HG03457 (cell line): ENCODE measurements around the gene SHLD1.

Experiments used
- ATAC-seq: cut with Tn5 transposase; IDR thresholded peaks from one replicate; pipeline ENCODE4 v1.9.1; 2021; ENCODE audit warnings: moderate number of reproducible peaks; ENCODE audit not compliant: unreplicated experiment

Gene SHLD1

GRCh38 chr20:5843054-5843592 lies 92.9 kb downstream of the SHLD1 start:
- ATAC-seq: peak; percentile 56

GRCh38 chr20:5844063-5844681 lies 94.0 kb downstream of the SHLD1 start:
- peak; percentile 74 for ATAC-seq

DNA sequence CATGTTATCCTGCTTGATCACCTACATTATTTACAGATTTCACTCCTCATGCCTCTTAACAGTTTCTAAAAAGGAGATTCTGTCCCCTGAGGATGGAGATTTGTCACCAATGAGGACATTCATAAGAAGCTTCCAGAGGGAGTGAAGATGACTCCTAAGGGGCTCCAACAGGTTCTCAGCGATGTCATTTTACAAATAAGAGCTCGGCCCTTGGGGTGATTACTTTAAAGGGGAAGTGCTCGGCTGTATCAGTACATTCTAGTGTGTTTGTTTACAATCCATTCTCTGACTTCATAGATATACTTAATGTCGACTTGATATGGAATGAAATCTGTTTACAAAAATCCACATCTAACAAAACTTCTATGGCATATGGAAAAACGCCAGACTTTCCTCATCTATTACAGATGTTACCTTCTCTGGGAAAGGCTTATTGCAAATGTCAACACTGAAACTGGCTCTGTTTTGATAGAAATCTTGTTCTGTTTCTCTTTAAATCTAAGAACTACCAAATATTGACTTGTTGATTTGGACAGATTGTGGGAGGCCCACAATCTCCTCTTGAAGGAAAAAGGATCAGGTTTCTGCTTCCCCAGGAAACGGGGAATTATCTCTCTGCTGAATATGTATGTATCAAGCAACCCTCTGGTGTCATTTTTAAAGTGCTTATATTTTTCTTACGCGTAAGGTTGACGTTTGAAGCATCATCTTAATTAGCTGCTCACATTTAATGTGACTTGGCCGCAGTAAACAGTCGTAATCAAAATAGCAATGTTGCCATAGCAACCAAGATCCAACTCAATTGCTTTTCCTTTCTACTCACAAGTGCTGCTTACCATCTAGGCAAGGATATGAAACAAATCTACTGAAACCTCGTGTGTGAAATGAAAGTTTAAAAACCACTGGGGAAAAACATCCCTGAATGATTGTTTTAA lies 95.7 kb downstream of the SHLD1 start:
- no peak for ATAC-seq

DNA sequence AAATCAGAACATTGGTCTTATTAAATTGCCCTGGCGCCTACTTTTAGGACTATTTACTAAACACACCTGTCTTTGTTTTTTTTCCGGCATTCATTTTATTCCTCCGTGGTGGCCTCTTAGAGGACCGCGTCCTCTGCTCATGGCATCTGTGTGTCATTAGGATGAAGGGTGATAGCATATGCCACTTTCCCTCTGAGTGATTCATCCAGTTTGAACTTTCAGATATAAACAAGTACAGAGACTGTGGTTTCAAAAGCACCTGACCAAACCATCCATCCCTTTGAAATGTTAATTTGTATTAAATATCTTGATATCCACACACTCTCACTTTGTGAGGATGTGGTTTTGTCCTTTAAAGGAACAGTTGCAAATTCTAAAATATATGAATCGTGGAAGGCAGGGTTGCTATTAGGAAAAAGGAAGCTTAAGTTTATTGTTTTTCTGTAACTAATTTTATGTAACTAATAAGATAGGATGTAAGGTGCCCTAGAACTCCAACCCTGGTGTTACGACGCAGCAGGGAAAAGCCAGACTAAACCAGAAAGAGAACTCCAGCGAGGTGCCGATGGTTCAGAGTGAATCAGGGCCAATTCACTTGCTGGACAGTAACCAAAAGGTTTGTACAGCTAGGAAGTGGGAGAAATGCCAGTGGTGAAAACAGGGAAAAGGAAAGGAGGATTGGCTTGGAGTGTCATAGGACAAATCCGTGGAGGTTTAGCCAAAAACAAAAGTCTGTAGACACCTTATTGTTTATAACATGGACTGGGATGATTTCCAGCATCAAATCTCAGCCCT lies 98.7 kb downstream of the SHLD1 start:
- ATAC-seq: no peak

- no peak for ATAC-seq
Measured at GRCh38 chr20:5855939-5856338, 105.7 kb downstream of the SHLD1 start.

- ATAC-seq: no peak
Measured at GRCh38 chr20:5859608-5860007, 109.4 kb downstream of the SHLD1 start.

GRCh38 chr20:5862703-5863039 lies 112.5 kb downstream of the SHLD1 start:
- no peak for ATAC-seq

DNA sequence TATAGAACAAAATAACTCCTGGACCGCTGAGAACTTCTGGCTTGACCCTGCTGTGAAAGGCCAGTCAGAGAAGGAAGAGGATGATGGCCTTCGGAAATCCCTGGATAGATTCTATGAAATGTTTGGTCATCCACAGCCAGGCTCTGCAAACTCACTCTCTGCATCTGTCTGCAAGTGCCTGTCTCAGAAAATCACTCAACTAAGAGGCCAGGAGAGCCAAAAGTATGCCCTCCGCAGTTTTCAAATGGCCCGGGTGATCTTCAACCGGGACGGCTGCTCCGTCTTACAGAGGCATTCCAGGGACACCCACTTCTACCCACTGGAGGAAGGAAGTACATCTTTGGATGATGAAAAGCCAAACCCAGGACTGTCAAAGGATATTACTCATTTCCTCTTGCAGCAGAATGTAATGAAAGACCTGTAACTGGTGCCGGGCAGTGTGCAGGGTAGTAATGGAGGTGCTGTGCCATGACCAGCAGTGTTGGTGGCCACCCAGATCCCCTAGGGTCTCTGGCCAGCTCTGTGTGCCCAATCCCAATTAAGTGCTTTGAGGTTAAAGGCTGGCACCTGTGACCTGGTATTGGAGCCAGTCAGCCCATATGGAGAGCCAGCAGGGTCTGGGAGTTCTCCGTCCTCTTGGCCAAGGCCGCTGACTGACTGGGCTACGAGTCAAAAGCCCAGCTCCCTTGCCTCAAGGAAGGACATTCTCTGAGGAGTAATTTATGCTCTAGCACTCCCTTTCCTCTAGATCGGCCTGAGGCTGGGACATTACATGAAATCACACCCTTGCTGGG lies 113.0 kb downstream of the SHLD1 start:
- ATAC-seq: no peak

DNA sequence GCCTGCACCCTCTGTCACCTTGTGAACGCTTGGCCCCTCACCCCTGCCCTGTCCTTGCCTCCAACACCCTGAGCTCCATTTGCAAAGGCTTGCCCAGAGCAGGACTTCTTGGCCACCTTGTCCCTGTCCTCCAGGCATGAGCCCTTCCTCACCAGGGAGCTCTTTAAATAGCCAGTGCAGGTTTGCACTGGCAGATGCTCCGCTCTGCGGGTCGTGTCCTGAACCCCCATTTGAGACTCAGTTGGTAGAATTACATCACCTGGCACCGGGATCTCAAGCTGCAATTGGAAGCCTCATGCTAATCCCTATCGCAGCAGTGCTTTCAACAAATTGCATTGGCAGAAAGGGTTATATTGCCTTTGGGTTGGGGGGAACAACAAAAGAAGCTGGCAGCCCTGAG lies 114.2 kb downstream of the SHLD1 start:
- no peak for ATAC-seq

GRCh38 chr20:5864873-5865587 lies 114.8 kb downstream of the SHLD1 start:
- no peak for ATAC-seq

DNA sequence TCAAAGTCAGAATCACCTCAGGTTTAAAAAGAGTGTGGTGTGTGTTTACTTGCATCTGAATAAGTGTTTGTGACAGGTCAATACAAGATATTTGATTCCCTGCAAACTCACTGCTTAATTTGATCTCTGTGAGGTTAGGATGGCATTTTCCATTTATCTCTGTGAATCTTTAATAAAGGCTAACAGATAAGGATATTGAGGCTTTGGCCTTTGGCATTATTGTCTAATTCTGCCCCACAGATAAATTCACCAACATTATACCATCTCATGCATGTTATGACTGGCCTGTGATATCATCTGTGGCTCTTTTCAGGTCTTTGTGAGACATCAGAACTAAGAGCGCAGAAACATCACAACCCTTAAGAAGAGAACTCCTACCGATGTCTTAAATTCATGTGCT lies 115.4 kb downstream of the SHLD1 start:
- no peak for ATAC-seq

- no peak for ATAC-seq
Measured at GRCh38 chr20:5870568-5870981, 120.4 kb downstream of the SHLD1 start.

DNA sequence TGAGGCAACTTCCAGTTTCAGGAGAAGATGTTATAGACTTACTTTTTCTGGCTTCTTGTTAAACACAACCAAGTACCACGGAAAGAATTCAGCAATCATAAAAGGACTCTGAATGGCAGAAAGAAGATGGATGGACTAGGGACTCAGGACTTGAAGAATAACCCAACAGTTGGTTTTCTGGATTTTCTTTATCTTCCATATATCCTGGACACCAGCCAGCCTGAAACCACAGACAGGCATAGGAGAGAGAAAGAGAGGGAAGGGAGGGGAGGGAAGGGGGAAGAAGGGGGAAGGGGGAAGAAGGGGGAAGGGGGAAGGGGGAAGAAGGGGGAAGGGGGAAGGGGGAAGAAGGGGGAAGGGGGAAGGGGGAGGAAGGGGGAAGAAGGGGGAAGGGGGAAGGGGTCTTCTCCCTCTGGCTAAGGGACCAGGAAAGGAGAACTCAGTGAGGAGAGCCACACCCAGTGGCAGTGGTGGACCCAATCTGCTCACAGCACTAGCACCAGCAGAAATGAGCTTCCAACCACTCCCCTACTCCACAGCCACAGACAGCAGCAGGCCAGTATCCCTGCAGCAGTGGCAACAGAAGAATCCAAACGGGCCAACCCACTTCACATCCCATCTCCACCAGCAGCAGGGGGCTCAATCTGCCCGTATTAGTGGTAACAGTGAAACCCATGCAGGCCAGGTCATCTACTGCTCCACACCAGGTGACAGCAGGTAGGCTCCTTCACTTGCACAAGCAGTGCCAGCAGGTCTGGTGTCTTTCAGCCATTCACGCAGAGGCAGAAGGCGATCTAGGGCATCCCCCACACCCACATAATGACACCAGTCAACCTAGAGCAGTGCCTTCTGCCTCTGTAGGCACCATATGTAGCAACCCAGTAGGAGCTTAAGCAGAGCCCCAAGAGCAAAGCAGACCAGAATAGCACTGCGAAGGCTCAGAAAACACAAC lies 121.5 kb downstream of the SHLD1 start:
- ATAC-seq: no peak

DNA sequence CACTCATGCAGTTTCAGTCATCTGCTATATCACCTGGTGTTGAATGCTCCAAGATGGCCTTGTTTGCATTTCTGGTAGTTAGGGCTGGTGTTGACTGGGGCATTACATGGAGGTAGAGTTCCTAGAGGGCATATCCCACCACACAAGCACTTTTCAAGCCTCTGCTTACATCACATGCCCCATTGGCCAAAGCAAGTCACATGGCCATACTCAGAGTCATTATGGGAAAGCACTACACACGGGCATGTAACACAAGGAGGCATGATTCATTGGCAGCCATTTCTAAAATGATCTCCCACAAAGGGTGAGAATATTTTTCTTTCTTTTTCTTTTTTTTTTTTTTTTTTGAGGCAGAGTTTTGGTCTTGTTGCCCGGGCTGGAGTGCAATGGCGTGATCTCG lies 126.9 kb downstream of the SHLD1 start:
- ATAC-seq: no peak

- no peak for ATAC-seq
Measured at GRCh38 chr20:5880326-5880725, 130.1 kb downstream of the SHLD1 start.

DNA sequence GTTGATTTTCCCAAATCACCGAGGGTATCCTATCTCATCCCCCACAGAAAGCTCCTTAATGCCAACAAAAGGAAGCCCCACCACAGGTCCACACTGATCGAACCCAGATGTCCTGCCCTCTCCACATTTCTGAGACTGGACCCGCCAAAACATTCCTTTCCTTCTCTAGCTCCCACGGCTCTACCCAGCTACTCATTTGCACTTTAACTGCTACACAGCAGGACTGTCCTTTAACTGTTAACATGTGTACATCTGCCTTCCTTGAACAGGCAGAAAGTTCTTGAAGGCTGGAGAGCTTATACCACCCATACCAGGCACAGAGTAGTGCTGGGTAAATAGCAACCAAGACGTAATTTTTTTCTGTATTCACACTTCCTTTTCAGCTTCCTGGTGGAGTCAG lies 131.5 kb downstream of the SHLD1 start:
- ATAC-seq: no peak

GRCh38 chr20:5882166-5882565 lies 132.0 kb downstream of the SHLD1 start:
- ATAC-seq: no peak

DNA sequence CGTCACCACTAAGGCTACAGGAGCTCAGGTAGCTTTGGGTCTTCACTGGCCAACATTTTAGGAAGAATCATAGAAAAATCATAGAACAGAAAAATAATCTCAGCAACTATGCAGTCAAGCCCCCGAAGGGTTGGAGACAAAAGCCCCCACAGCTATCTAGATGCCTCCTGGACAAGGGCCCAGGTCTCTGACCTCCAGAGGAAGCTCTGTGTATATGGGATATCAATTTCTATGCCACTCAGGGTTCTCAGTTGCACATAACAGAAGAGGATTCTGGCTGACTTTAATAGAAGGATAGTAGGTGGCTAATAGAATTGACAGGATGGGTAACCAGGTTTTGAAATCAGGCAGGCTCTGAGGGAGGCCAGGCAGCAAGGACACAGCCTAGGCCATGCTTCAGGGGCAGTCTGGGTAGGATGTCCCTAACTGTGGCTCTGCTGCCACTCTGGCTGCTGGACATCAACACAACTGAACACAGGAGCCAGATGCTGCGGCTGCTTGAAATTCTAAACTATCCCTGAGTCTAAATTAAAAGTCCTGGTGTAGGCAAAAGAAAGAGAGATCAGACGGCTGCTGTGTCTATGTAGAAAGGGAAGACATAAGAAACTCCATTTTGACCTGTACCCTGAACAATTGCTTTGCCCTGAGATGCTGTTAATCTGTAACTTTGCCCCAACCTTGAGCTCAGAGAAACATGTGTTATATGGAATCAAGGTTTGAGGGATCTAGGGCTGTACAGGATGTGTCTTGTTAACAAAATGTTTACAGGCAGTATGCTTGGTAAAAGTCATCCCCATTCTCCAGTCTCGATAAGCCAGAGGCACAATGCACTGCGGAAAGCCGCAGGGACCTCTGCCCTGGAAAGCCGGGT lies 134.5 kb downstream of the SHLD1 start:
- ATAC-seq: no peak
